ENCODE results near the gene VTI1A.

The VTI1A gene

GRCh38 chr10:112816891-112817290, 369.9 kb downstream of the VTI1A start:
- CTCF ChIA-PET: no interaction called here
- peaks cover 7% of the 10 kb centered on the region; the same call in 1 of the 2 replicates for H3K4me1 ChIP-seq (ENCODE audit: control insufficient read depth, insufficient read depth, low read length)
- TF ChIP-seq ZNF548 (tag by site-specific recombination; IDR thresholded peaks at IDR 0.05) (no peak), ZNF174 (tag by site-specific recombination; IDR thresholded peaks at IDR 0.05) (no peak), TSHZ1 (tag by site-specific recombination; IDR thresholded peaks at IDR 0.05; ENCODE audit: borderline replicate concordance) (no peak), ZNF530 (tag by site-specific recombination; IDR thresholded peaks at IDR 0.05; ENCODE audit: low read depth) (no peak)
- H3K9me3 ChIP-seq (ENCODE audit: control insufficient read depth, insufficient read depth, low read depth, low read length): no peaks in the 10 kb centered on the region
- H3K27ac ChIP-seq (ENCODE audit: extremely low read depth, low read depth, low read length): no peak overlapping the region
- no peak overlapping the region for H3K4me3 ChIP-seq (ENCODE audit: low read depth, low read length)
- H3K36me3 ChIP-seq (ENCODE audit: control insufficient read depth in 2 of 2, insufficient read depth in 1 of 2, low read length in 2 of 2): no peaks in the 10 kb centered on the region
- POLR2A ChIA-PET: no interaction called here

DNA sequence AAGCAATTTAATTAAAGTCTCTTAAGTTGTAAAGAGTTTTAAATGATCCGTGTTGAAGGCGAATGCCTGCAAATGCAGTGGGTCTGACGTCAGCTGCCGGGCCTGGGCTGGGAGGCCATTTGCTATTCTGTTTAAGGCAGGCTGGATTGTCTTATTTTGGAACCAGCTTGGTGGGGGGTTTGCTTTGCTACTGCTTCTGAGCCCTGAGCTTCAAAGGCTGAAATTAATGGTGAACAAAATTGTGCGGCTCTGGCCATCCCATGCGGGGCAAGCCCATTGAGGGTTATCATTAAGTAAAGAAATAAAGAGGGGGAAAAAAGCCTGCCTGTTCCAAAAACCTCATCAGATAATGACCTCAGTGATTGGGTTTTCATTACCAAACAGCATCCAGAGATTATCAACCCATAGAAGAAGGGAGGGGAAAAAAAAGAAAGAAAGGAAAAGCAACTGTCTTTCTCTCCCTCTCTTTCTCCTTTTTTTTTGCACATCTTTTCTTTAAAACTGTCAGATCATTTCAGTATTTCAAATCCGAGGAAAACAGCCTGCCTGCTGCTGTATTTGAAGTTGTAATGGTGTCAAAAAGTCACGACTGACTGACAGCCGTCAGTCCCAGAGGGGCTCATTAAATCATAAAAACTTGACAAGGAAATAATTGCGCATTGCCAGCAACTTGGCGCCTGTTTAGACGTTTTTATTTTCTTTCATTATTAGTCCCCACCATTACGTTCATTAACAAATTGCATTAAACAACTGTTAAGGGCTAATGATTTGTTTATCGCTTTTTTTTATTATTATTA, 371.2 kb downstream of the VTI1A start:
- no peaks in the 10 kb centered on the region for H3K4me1 ChIP-seq (ENCODE audit: control insufficient read depth, insufficient read depth, low read length)
- no peak overlapping the region for H3K4me3 ChIP-seq (ENCODE audit: low read depth, low read length)
- H3K9me3 ChIP-seq (ENCODE audit: control insufficient read depth, insufficient read depth, low read depth, low read length): no peaks in the 10 kb centered on the region
- ChIA-PET CTCF (no interaction called here), POLR2A (no interaction called here)
- no peaks in the 10 kb centered on the region for H3K36me3 ChIP-seq (ENCODE audit: control insufficient read depth in 2 of 2, insufficient read depth in 1 of 2, low read length in 2 of 2)
- no peak for TF ChIP-seq SCRT1 (tag by site-specific recombination; IDR thresholded peaks at IDR 0.05; ENCODE audit: borderline replicate concordance)
- TF ChIP-seq, protein P1, sequence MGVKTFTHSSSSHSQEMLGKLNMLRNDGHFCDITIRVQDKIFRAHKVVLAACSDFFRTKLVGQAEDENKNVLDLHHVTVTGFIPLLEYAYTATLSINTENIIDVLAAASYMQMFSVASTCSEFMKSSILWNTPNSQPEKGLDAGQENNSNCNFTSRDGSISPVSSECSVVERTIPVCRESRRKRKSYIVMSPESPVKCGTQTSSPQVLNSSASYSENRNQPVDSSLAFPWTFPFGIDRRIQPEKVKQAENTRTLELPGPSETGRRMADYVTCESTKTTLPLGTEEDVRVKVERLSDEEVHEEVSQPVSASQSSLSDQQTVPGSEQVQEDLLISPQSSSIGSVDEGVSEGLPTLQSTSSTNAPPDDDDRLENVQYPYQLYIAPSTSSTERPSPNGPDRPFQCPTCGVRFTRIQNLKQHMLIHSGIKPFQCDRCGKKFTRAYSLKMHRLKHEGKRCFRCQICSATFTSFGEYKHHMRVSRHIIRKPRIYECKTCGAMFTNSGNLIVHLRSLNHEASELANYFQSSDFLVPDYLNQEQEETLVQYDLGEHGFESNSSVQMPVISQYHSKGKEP (tag by site-specific recombination; IDR thresholded peaks at IDR 0.05): no peak
- no peak for TF ChIP-seq ZNF529 (tag by site-specific recombination; IDR thresholded peaks at IDR 0.05; ENCODE audit: insufficient replicate concordance)
- no peak overlapping the region for H3K27ac ChIP-seq (ENCODE audit: extremely low read depth, low read depth, low read length)

DNA sequence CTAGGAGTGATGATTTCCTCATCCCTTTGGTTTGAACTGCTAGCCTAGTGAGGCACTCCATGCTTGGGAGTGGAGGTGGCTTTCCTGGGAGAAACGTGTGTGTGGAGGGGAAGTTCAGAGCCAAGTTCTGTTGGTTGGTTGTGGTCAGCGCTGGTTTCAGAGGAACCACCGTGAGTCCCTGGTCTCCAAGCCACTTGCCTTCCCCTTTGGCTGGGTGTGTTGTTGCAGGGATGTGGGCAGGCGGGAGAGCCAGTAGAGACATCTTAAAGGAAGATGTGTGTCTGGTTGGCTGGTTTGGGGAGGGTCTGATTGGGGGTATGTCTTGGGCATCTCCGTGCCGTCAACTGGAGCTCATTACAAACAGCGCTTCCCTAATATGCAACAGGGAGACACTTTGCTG, 372.2 kb downstream of the VTI1A start:
- no peaks in the 10 kb centered on the region for H3K4me1 ChIP-seq (ENCODE audit: control insufficient read depth, insufficient read depth, low read length)
- no peak overlapping the region for H3K27ac ChIP-seq (ENCODE audit: extremely low read depth, low read depth, low read length)
- no peaks in the 10 kb centered on the region for H3K36me3 ChIP-seq (ENCODE audit: control insufficient read depth in 2 of 2, insufficient read depth in 1 of 2, low read length in 2 of 2)
- ChIA-PET POLR2A (no interaction called here), CTCF (interaction anchor here (0.6 to 0.7 kb wide), 2 partner anchors 11 to 28 kb away, joined by 3 to 5 read pairs; no protein-coding TSS in a partner anchor)
- H3K9me3 ChIP-seq (ENCODE audit: control insufficient read depth, insufficient read depth, low read depth, low read length): no peaks in the 10 kb centered on the region
- H3K4me3 ChIP-seq (ENCODE audit: low read depth, low read length): no peak overlapping the region
- no peak for TF ChIP-seq ZNF350 (tag by site-specific recombination; IDR thresholded peaks at IDR 0.05)
- TF ChIP-seq ZBTB20 (tag by site-specific recombination; IDR thresholded peaks at IDR 0.05): no peak
- no peak for TF ChIP-seq REST (tag by site-specific recombination; IDR thresholded peaks at IDR 0.05)
- no peak for TF ChIP-seq ZNF623 (tag by site-specific recombination; IDR thresholded peaks at IDR 0.05)
- TF ChIP-seq ZNF629 (tag by site-specific recombination; IDR thresholded peaks at IDR 0.05): no peak
- TF ChIP-seq ZNF121 (tag by site-specific recombination; IDR thresholded peaks at IDR 0.05): no peak
- no peak for TF ChIP-seq ZNF529 (tag by site-specific recombination; IDR thresholded peaks at IDR 0.05; ENCODE audit: insufficient replicate concordance)
- no peak for TF ChIP-seq ZNF571 (tag by site-specific recombination; IDR thresholded peaks at IDR 0.05)
- TF ChIP-seq, protein P2, sequence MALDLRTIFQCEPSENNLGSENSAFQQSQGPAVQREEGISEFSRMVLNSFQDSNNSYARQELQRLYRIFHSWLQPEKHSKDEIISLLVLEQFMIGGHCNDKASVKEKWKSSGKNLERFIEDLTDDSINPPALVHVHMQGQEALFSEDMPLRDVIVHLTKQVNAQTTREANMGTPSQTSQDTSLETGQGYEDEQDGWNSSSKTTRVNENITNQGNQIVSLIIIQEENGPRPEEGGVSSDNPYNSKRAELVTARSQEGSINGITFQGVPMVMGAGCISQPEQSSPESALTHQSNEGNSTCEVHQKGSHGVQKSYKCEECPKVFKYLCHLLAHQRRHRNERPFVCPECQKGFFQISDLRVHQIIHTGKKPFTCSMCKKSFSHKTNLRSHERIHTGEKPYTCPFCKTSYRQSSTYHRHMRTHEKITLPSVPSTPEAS (tag by site-specific recombination; IDR thresholded peaks at IDR 0.05): no peak
- no peak for TF ChIP-seq ZBTB7A (tag by site-specific recombination; IDR thresholded peaks at IDR 0.05; ENCODE audit: low read depth)
- no peak for TF ChIP-seq FEZF1 (tag by site-specific recombination; IDR thresholded peaks at IDR 0.05)
- no peak for TF ChIP-seq ZNF155 (tag by site-specific recombination; IDR thresholded peaks at IDR 0.05)
- no peak for TF ChIP-seq ZNF138 (tag by site-specific recombination; IDR thresholded peaks at IDR 0.05; ENCODE audit: borderline replicate concordance)
